Right cardiac atrium (tissue), 5 donors: ENCODE measurements around the gene NPY4R. TPM values are rescaled to one million over a fixed set of nuclear protein-coding genes. Genes with fewer than 3 reads are reported as not detected.
A peak's percentile ranks its signal among the peaks of the same experiment; 100 is the strongest.
"Not testable (repeated sequence)": the region's sequence is repeated elsewhere in the genome, so short reads cannot be mapped to it uniquely, and the experiment has no call there.

Source experiments
- ATAC-seq, 2 donors: fragments of 200-7000 bp; cut with Tn5 transposase; one replicate each; pipeline versions ENCODE4 v1.8.0 to v1.9.1; 2020; ENCODE audit warnings: moderate library complexity in 2 of 2, mild to moderate bottlenecking in 1 of 2
- DNase-seq, 3 donors: peaks; one replicate each; pipeline ENCODE4 v3.0.0-alpha.2; 2020
- H3K27ac ChIP-seq: one replicate; pipeline ENCODE4 v1.5.1; 2013; ENCODE audit warnings: mild to moderate bottlenecking, low read length, control low read depth, moderate library complexity
- H3K27me3 ChIP-seq: one replicate; pipeline ENCODE4 v1.6.1; 2013; ENCODE audit not compliant: control insufficient read depth, insufficient read depth
- H3K4me1 ChIP-seq: one replicate; pipeline ENCODE4 v1.6.1; 2013; ENCODE audit warnings: low read length; ENCODE audit not compliant: control insufficient read depth, insufficient read depth
- H3K4me3 ChIP-seq: one replicate; pipeline ENCODE4 v1.5.1; 2013; ENCODE audit warnings: low read length, control low read depth
- H3K9me3 ChIP-seq: one replicate; pipeline ENCODE4 v1.6.1; 2013; ENCODE audit warnings: low read length; ENCODE audit not compliant: control insufficient read depth
- WGBS: extraction: QIAGEN DNeasy Blood & Tissue Kit; methylation state at CpG from one replicate; pipeline ENCODE4 v1.1.7; 2013; 5-methylcytosine and 5-hydroxymethylcytosine counted together
- intact Hi-C, 4 donors: fragments of 100-400 bp; cut with DNase I; formaldehyde crosslinking; loops; one replicate each; pipeline versions ENCODE4 v1.11.0 to v1.14.0; 2022 to 2023
- long read RNA-seq, 4 donors: library from polyadenylated mRNA; unstranded; transcript quantifications; one replicate each; pipeline ENCODE4 v2.0.0, GENCODE V29; 2020 to 2021
- polyA plus RNA-seq: library from polyadenylated mRNA; stranded (reverse); fragments of 200-250 nt; gene quantifications from one replicate; pipeline ENCODE4 v1.2.3, GENCODE V29; 2013
- total RNA-seq, 4 donors: library from RNA; stranded (reverse); fragmentation: NEBNext Ultra II Directional; extraction: Animal tissue kit (Norgen Biotek cat#: 25700); gene quantifications; one replicate each; pipeline ENCODE4 v1.2.1, GENCODE V29; 2021
- donor health status: healthy with polysubstance abuse.
- donor health status: DM: no; HTN: yes; CAD: no.
- donor health status: DM: no; HTN: no; CAD: no.
- donor health status: DM: no; HTN: yes; CAD: no; lungs with severe emphysema.
- donor health status: DM: yes; HTN: yes; CAD: no.

NPY4R gene
- total RNA-seq (under 1 TPM in 2 of 4 donors, not detected in 2; 0.19 to 0.40 TPM), polyA plus RNA-seq (0.09 TPM)
- long read RNA-seq, donor 1, partial matches to known transcripts: 0 of 2 reads
- long read RNA-seq, donor 1, other reads (novel, unspliced or antisense): 1 of 2 reads
- long read RNA-seq, donor 2: 0 reads
- long read RNA-seq, donor 3: 0 reads
- long read RNA-seq, donor 4, partial matches to known transcripts: 0 of 1 reads
- long read RNA-seq, donor 4, other reads (novel, unspliced or antisense): 1 of 1 reads

- H3K4me3 ChIP-seq, H3K4me1 ChIP-seq, intact Hi-C loops, H3K27ac ChIP-seq, H3K27me3 ChIP-seq, H3K9me3 ChIP-seq: not testable (repeated sequence)
- WGBS: 0% methylated on average over 16 of the region's 36 CpGs
- DNase-seq: peak in 2 of 3 donors; percentile 16 to 37
- ATAC-seq: peak; percentile 17 to 50
These were observed at the start of gene NPY4R for GRCh38 chr10:46465765-46466164. NPY4R (minus strand) TSS chr10:46465958; CDS start chr10:46462635, 3,323 bp downstream.

GRCh38 chr10:46515366-46515765 lies 49.6 kb upstream of the NPY4R start:
- no peak for ATAC-seq
- H3K4me1 ChIP-seq: no peaks in the 10 kb centered on the region
- H3K27me3 ChIP-seq: no peaks in the 10 kb centered on the region
- H3K4me3 ChIP-seq: no peak overlapping the region
- peak in 1 of 3 donors; percentile 3 for DNase-seq
- no peaks in the 10 kb centered on the region for H3K9me3 ChIP-seq
- intact Hi-C loops: no loop called here
- H3K27ac ChIP-seq: no peak overlapping the region

GRCh38 chr10:46514899-46515298 lies 49.1 kb upstream of the NPY4R start:
- no peak for DNase-seq
- Histone ChIP-seq H3K9me3 (no peaks in the 10 kb centered on the region), H3K27me3 (no peaks in the 10 kb centered on the region), H3K27ac (no peak overlapping the region), H3K4me3 (no peak overlapping the region), H3K4me1 (no peaks in the 10 kb centered on the region)
- intact Hi-C loops: no loop called here
- ATAC-seq: peak in 1 of 2 donors; percentile 12
- 79% methylated on average over 3 of the region's 3 CpGs for WGBS

- WGBS: 76% methylated on average over 6 of the region's 6 CpGs
- intact Hi-C loops: no loop called here
- ATAC-seq: peak in 1 of 2 donors; percentile 17
These were observed 48.7 kb upstream of the NPY4R start for GRCh38 chr10:46514431-46514861.

GRCh38 chr10:46513333-46513732 lies 47.6 kb upstream of the NPY4R start:
- WGBS: no CpG with 5 or more reads among the region's 8 CpGs
- intact Hi-C loops, H3K4me1 ChIP-seq, ATAC-seq, H3K27ac ChIP-seq, DNase-seq, H3K4me3 ChIP-seq, H3K9me3 ChIP-seq, H3K27me3 ChIP-seq: not testable (repeated sequence)

More at GRCh38 chr10:46514431-46514861, 48.7 kb upstream of the NPY4R start:
- H3K27me3 ChIP-seq: no peaks in the 10 kb centered on the region
- DNase-seq: peak in 2 of 3 donors; percentile 3 to 21
- H3K9me3 ChIP-seq: no peaks in the 10 kb centered on the region
- H3K27ac ChIP-seq: no peak overlapping the region
- no peaks in the 10 kb centered on the region for H3K4me1 ChIP-seq
- no peak overlapping the region for H3K4me3 ChIP-seq

- WGBS: 96% methylated on average over 3 of the region's 7 CpGs
- H3K4me1 ChIP-seq, H3K9me3 ChIP-seq, DNase-seq, ATAC-seq, H3K4me3 ChIP-seq, H3K27ac ChIP-seq, intact Hi-C loops, H3K27me3 ChIP-seq: not testable (repeated sequence)
These were observed 47.0 kb upstream of the NPY4R start for GRCh38 chr10:46512725-46513124.

GRCh38 chr10:46512002-46512401 lies 46.2 kb upstream of the NPY4R start:
- intact Hi-C loops: not testable (repeated sequence)

GRCh38 chr10:46499990-46500389 lies 34.2 kb upstream of the NPY4R start:
- H3K4me3 ChIP-seq, intact Hi-C loops: not testable (repeated sequence)
- no CpG with 5 or more reads among the region's 3 CpGs for WGBS

More at GRCh38 chr10:46512002-46512401, 46.2 kb upstream of the NPY4R start:
- not testable (repeated sequence) for H3K4me1 ChIP-seq, H3K4me3 ChIP-seq, DNase-seq, ATAC-seq, H3K27ac ChIP-seq, H3K9me3 ChIP-seq, H3K27me3 ChIP-seq
- no CpG with 5 or more reads among the region's 5 CpGs for whole genome bisulfite sequencing

GRCh38 chr10:46498985-46499703 lies 33.4 kb upstream of the NPY4R start:
- H3K9me3 ChIP-seq, intact Hi-C loops, DNase-seq, H3K27me3 ChIP-seq, H3K4me3 ChIP-seq, ATAC-seq, H3K4me1 ChIP-seq, H3K27ac ChIP-seq: not testable (repeated sequence)
- 54% methylated on average over 2 of the region's 5 CpGs for WGBS

More at GRCh38 chr10:46499990-46500389, 34.2 kb upstream of the NPY4R start:
- H3K27ac ChIP-seq, H3K27me3 ChIP-seq, DNase-seq, H3K4me1 ChIP-seq, H3K9me3 ChIP-seq, ATAC-seq: not testable (repeated sequence)

- H3K27me3 ChIP-seq, ATAC-seq, H3K9me3 ChIP-seq, intact Hi-C loops, H3K27ac ChIP-seq, DNase-seq, H3K4me3 ChIP-seq, H3K4me1 ChIP-seq: not testable (repeated sequence)
- WGBS: no CpG with 5 or more reads among the region's 2 CpGs
These were observed 32.1 kb upstream of the NPY4R start for GRCh38 chr10:46497878-46498277.

GRCh38 chr10:46497401-46497800 lies 31.6 kb upstream of the NPY4R start:
- WGBS: no CpG with 5 or more reads among the region's 4 CpGs
- DNase-seq, H3K4me1 ChIP-seq, H3K9me3 ChIP-seq, ATAC-seq, H3K4me3 ChIP-seq, intact Hi-C loops, H3K27ac ChIP-seq, H3K27me3 ChIP-seq: not testable (repeated sequence)
